ENCODE measurements around the gene PTGDR.

DNA sequence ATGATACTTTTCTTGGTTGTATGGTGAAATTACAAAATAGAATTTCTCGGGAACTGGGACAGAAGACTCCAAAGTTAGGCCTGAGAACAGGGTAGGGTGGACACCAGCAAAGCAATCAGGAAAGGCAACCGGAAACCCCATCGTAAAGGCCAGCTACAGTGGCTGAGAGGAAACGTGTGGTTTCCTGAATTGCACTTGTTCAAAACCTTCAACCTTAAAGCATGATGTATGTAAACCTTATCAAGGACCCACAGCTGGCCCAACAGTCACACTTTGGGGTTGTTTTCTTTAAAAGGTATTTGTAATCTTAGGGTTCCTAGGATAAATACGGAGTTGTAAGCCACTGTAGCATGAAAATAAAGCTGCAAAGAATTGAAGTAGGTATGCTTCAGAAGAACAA lies 2.2 kb upstream of the PTGDR start:
- TF ChIP-seq, protein P1, sequence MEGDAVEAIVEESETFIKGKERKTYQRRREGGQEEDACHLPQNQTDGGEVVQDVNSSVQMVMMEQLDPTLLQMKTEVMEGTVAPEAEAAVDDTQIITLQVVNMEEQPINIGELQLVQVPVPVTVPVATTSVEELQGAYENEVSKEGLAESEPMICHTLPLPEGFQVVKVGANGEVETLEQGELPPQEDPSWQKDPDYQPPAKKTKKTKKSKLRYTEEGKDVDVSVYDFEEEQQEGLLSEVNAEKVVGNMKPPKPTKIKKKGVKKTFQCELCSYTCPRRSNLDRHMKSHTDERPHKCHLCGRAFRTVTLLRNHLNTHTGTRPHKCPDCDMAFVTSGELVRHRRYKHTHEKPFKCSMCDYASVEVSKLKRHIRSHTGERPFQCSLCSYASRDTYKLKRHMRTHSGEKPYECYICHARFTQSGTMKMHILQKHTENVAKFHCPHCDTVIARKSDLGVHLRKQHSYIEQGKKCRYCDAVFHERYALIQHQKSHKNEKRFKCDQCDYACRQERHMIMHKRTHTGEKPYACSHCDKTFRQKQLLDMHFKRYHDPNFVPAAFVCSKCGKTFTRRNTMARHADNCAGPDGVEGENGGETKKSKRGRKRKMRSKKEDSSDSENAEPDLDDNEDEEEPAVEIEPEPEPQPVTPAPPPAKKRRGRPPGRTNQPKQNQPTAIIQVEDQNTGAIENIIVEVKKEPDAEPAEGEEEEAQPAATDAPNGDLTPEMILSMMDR (IDR thresholded peaks at IDR 0.05 in 2 of 3, conservative IDR thresholded peaks at IDR 0.05 in 1 of 3; ENCODE audit: borderline replicate concordance in 1 of 3, insufficient read depth in 1 of 3, low read depth in 2 of 3, low read length in 2 of 3), result no peak
- no peak for TF ChIP-seq POLR2AphosphoS5 (IDR thresholded peaks at IDR 0.05; ENCODE audit: low read depth, low read length)
- no peak for TF ChIP-seq ELF1 (IDR thresholded peaks at IDR 0.05; ENCODE audit: borderline replicate concordance, low read depth)
- TF ChIP-seq, protein P2, sequence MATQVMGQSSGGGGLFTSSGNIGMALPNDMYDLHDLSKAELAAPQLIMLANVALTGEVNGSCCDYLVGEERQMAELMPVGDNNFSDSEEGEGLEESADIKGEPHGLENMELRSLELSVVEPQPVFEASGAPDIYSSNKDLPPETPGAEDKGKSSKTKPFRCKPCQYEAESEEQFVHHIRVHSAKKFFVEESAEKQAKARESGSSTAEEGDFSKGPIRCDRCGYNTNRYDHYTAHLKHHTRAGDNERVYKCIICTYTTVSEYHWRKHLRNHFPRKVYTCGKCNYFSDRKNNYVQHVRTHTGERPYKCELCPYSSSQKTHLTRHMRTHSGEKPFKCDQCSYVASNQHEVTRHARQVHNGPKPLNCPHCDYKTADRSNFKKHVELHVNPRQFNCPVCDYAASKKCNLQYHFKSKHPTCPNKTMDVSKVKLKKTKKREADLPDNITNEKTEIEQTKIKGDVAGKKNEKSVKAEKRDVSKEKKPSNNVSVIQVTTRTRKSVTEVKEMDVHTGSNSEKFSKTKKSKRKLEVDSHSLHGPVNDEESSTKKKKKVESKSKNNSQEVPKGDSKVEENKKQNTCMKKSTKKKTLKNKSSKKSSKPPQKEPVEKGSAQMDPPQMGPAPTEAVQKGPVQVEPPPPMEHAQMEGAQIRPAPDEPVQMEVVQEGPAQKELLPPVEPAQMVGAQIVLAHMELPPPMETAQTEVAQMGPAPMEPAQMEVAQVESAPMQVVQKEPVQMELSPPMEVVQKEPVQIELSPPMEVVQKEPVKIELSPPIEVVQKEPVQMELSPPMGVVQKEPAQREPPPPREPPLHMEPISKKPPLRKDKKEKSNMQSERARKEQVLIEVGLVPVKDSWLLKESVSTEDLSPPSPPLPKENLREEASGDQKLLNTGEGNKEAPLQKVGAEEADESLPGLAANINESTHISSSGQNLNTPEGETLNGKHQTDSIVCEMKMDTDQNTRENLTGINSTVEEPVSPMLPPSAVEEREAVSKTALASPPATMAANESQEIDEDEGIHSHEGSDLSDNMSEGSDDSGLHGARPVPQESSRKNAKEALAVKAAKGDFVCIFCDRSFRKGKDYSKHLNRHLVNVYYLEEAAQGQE (IDR thresholded peaks at IDR 0.05; ENCODE audit: low read depth), result no peak
- TF ChIP-seq TCF7L2 (IDR thresholded peaks at IDR 0.05; ENCODE audit: borderline replicate concordance, extremely low read depth, insufficient read depth, insufficient read length), result no peak
- TF ChIP-seq POLR2A (IDR thresholded peaks at IDR 0.05; ENCODE audit: borderline replicate concordance, extremely low read depth, insufficient read depth, insufficient read length), result no peak
- TF ChIP-seq, protein P3, sequence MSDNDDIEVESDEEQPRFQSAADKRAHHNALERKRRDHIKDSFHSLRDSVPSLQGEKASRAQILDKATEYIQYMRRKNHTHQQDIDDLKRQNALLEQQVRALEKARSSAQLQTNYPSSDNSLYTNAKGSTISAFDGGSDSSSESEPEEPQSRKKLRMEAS (IDR thresholded peaks at IDR 0.05), result no peak

All from HCT116 (cell line).